Measurements from ENCODE around the gene MLIP. TPM values are rescaled to one million over a fixed set of nuclear protein-coding genes. Genes with fewer than 3 reads are reported as not detected.

Gene MLIP
- total RNA-seq, 1 donor from 2014 or later: not detected

DNA sequence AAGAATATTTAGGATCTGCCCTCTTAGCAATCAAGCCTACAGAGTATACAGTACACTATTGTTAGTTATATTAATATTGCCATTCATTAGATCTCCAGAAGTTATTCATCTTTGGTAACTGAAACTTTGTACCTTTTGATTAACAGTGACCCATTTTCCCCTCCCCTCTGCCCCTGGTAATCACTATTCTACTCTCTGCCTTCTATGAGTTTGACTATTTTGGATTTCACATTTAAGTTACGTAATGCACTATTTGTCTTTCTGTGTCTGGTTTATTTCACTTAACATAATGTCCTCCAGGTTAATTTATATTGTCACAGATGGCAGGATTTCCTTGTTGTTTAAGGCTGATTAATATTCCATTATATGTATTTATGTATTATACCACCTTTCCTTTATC is 111.0 kb downstream of the MLIP start:
- no peaks in the 10 kb centered on the region for H3K4me1 Mint-ChIP-seq (ENCODE audit: unreplicated experiment)
- peaks cover 3% of the 10 kb centered on the region for H3K36me3 Mint-ChIP-seq (ENCODE audit: unreplicated experiment)
- TF ChIP-seq, protein P1, sequence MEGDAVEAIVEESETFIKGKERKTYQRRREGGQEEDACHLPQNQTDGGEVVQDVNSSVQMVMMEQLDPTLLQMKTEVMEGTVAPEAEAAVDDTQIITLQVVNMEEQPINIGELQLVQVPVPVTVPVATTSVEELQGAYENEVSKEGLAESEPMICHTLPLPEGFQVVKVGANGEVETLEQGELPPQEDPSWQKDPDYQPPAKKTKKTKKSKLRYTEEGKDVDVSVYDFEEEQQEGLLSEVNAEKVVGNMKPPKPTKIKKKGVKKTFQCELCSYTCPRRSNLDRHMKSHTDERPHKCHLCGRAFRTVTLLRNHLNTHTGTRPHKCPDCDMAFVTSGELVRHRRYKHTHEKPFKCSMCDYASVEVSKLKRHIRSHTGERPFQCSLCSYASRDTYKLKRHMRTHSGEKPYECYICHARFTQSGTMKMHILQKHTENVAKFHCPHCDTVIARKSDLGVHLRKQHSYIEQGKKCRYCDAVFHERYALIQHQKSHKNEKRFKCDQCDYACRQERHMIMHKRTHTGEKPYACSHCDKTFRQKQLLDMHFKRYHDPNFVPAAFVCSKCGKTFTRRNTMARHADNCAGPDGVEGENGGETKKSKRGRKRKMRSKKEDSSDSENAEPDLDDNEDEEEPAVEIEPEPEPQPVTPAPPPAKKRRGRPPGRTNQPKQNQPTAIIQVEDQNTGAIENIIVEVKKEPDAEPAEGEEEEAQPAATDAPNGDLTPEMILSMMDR (IDR thresholded peaks at IDR 0.05): no peak
- H3K4me3 Mint-ChIP-seq (ENCODE audit: unreplicated experiment): no peak overlapping the region
- DNase-seq (ENCODE audit: extremely low spot score, unreplicated experiment): no peak
- peaks cover 17% of the 10 kb centered on the region for H3K9me3 Mint-ChIP-seq (ENCODE audit: unreplicated experiment)
- no peak overlapping the region for H3K27ac Mint-ChIP-seq (ENCODE audit: unreplicated experiment)
- H3K27me3 Mint-ChIP-seq (ENCODE audit: unreplicated experiment): no peaks in the 10 kb centered on the region

DNA sequence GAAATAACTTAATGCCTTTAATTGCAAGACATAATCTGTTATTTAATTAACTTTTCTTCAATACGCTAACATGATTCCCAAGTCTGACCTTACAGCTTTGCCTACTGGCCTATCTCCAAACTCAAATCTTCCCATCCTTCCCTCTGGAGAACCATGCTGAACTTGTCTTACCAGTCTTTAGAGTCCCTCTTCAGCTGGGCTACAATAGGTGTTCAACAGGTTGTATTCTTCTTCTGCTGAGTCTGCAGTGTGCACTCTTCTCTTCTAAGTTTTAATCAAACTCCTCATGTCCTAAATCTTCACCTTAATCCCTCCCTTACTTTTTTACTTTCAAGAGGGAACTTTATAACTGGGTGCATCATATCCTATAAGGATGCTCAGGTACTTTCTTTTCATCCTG is 121.5 kb downstream of the MLIP start:
- Mint-ChIP-seq H3K9me3 (ENCODE audit: unreplicated experiment) (no peaks in the 10 kb centered on the region), H3K27ac (ENCODE audit: unreplicated experiment) (no peak overlapping the region), H3K4me3 (ENCODE audit: unreplicated experiment) (no peak overlapping the region), H3K36me3 (ENCODE audit: unreplicated experiment) (no peaks in the 10 kb centered on the region), H3K4me1 (ENCODE audit: unreplicated experiment) (peaks cover 4% of the 10 kb centered on the region), H3K27me3 (ENCODE audit: unreplicated experiment) (no peaks in the 10 kb centered on the region)
- TF ChIP-seq, protein P1 (IDR thresholded peaks at IDR 0.05): no peak
- no peak for DNase-seq (ENCODE audit: extremely low spot score, unreplicated experiment)

DNA sequence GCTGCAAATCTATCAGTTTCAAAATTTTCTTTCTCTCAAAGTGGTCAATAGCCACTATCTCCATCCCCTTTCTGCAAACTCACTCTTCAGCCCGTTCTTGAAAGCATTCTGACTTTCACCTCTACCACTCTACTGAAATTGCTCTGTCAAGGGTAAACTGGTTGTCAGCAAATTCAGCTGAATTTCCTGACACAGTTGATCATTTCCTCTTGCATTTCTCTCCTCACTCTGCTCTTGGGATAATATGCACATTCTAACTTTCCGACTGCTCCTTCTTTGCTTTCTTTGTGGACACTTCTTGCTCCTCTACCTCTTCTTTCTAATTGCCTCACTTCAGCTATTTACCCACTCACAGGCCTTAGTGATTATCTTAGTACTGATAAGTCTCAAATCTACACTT is 123.3 kb downstream of the MLIP start:
- no peaks in the 10 kb centered on the region for H3K27me3 Mint-ChIP-seq (ENCODE audit: unreplicated experiment)

DNA sequence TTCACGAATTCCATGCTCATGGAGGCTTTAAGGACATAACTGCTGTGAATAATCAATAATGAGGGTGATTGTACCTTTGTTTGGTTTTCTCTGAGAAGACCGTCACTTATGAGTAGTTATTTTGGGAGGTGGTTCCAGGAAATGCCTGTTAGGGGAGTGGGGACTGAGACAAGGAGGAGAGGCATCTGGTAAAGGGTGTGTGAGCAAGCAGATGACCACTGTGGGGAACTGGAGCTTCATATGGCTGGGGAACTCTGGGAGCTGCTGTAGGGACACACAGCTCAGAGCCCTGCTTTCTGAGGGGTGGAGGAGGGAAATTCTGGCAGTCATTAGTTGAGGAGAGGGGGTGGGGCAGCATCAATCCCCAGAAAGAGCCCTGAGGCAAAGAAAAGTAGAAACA is 125.7 kb downstream of the MLIP start:
- H3K9me3 Mint-ChIP-seq (ENCODE audit: unreplicated experiment): no peaks in the 10 kb centered on the region
- no peaks in the 10 kb centered on the region for H3K36me3 Mint-ChIP-seq (ENCODE audit: unreplicated experiment)
- H3K4me3 Mint-ChIP-seq (ENCODE audit: unreplicated experiment): no peak overlapping the region
- no peaks in the 10 kb centered on the region for H3K27me3 Mint-ChIP-seq (ENCODE audit: unreplicated experiment)
- H3K27ac Mint-ChIP-seq (ENCODE audit: unreplicated experiment): no peak overlapping the region
- TF ChIP-seq, protein P1 (IDR thresholded peaks at IDR 0.05): no peak
- DNase-seq (ENCODE audit: extremely low spot score, unreplicated experiment): no peak
- peaks cover 18% of the 10 kb centered on the region for H3K4me1 Mint-ChIP-seq (ENCODE audit: unreplicated experiment)

More for the DNA sequence above, 123.3 kb downstream of the MLIP start:
- Mint-ChIP-seq H3K4me1 (ENCODE audit: unreplicated experiment) (peaks cover 18% of the 10 kb centered on the region), H3K9me3 (ENCODE audit: unreplicated experiment) (no peaks in the 10 kb centered on the region), H3K4me3 (ENCODE audit: unreplicated experiment) (no peak overlapping the region), H3K36me3 (ENCODE audit: unreplicated experiment) (no peaks in the 10 kb centered on the region), H3K27ac (ENCODE audit: unreplicated experiment) (no peak overlapping the region)
- no peak for DNase-seq (ENCODE audit: extremely low spot score, unreplicated experiment)
- TF ChIP-seq, protein P1 (IDR thresholded peaks at IDR 0.05): no peak

DNA sequence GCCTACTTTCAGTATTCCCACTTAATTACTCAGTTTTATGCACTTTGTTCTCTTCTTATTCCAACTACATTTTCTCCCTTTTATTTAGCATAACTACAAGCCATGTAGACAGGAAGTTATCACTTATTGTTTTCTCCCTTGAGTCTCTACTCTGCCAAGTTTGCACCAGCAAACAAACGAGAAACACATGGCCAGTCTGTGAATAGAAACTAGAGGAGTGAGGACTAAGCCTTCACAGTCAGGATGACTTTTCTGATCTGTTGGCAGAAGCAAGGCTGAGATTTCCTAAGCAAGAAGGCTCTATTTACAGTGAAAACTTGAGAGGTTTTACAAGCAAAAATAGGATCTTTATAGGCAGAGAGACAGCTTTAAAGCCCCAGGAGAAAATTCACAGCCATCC is 127.2 kb downstream of the MLIP start:
- Mint-ChIP-seq H3K27me3 (ENCODE audit: unreplicated experiment) (no peaks in the 10 kb centered on the region), H3K9me3 (ENCODE audit: unreplicated experiment) (no peaks in the 10 kb centered on the region), H3K4me1 (ENCODE audit: unreplicated experiment) (peaks cover 18% of the 10 kb centered on the region), H3K4me3 (ENCODE audit: unreplicated experiment) (no peak overlapping the region), H3K36me3 (ENCODE audit: unreplicated experiment) (no peaks in the 10 kb centered on the region), H3K27ac (ENCODE audit: unreplicated experiment) (peak overlapping the region; percentile 77)
- no peak for DNase-seq (ENCODE audit: extremely low spot score, unreplicated experiment)
- TF ChIP-seq, protein P1 (IDR thresholded peaks at IDR 0.05): no peak
